NCI-H128 (cell line): ENCODE measurements around the gene SMPD3.

Experiments
- DNase-seq: peaks from one replicate; lab custom pipeline; 2025; ENCODE audit not compliant: unreplicated experiment; lab: John Stamatoyannopoulos, UW

SMPD3 gene

GRCh38 chr16:68383858-68384257, 64.5 kb downstream of the SMPD3 start:
- DNase-seq = no peak

GRCh38 chr16:68382296-68382718, 66.0 kb downstream of the SMPD3 start:
- no peak for DNase-seq

GRCh38 chr16:68381363-68381724, 67.0 kb downstream of the SMPD3 start:
- no peak for DNase-seq

GRCh38 chr16:68380676-68381362, 67.5 kb downstream of the SMPD3 start:
- no peak for DNase-seq

GRCh38 chr16:68380348-68380670, 68.0 kb downstream of the SMPD3 start:
- DNase-seq = no peak

- no peak for DNase-seq
Measured at GRCh38 chr16:68379472-68380347, 68.6 kb downstream of the SMPD3 start.

DNA sequence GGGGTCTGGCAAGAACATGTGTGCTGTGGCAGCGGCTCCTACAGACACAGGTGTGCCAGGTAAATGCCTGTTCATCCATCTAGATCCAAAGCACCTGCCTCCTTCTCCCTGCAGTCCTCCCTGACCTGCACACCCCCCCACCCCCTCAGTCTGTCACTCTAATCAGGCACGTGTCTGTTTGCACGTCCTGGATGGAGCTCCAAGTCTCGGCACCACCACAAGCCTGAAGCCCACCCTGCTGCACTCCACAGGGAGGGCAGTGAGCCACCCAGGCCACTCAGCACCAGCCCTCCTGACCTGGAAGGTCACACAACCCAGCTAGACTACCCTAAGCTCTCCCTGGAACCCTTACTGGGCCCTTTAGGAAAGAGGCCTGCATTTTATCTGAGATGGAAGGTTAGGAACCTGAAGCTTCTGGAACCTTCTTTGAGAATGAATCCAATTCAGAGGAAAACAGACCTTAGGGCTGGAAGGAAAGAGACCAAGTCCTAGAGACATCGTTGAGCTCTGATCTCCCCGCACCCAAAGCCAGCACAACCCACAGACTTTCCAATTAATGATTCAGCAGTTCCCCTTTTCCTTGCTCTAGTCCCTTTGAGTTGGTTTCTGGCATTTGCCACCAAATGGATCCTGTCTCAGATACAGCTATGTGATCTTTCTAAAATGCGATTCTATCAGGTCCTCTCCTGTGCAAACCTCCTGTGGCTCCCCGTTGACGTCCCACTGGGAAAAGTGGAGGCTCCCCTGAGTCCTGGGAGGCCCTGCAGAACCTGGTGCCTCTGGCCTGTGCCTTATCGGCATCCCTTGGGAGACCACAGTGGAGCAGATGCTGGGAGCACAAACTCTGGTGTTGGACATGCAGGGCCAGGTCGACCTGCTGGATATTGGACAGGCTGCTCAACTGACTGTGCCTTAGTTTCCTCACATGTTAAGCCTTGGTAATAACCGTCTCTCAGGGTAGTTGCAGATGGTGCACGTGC, 69.6 kb downstream of the SMPD3 start:
- DNase-seq = no peak

- no peak for DNase-seq
Measured at GRCh38 chr16:68377667-68378393, 70.5 kb downstream of the SMPD3 start.

GRCh38 chr16:68377221-68377620, 71.1 kb downstream of the SMPD3 start:
- DNase-seq = no peak

- DNase-seq = no peak
Measured at GRCh38 chr16:68376590-68376989, 71.7 kb downstream of the SMPD3 start.

- DNase-seq = no peak
Measured at GRCh38 chr16:68375801-68376536, 72.3 kb downstream of the SMPD3 start.

- no peak for DNase-seq
Measured at GRCh38 chr16:68374961-68375660, 73.2 kb downstream of the SMPD3 start.

- DNase-seq = no peak
Measured at GRCh38 chr16:68374246-68374805, 74.0 kb downstream of the SMPD3 start.

DNA sequence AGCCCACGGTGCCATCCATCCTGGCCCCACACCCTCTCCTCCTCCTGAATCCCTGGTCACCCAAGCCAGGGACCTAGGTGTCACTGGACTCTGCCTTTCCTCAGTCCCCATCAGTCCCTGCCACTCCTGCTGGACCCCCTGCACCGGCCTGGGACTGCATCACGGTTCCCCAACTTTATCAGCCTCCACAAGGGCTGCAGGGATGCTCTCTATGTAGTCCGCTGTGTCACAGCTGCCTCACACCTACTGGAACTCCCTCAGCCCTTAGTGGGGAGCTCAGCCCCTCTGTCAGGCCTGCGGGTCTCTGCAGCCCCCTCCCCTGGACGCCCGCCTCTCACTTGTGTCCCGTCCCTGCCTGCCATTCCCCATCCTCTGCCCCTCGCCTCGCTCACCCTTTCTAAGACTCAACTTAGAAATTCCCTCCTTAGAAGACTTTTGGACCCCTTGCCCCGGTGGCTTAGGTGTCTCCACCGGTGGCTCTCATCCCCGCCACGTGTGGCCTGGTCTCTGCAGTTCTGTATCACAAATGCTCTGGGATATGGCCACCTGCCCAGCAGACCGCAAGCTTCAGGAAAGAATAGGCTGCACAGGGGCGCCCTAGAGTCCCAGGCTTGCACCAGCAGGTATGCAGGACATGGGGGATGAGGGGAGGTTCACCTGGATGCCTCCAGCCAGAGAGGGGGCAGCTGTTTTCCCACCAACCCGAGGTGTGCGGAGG, 74.6 kb downstream of the SMPD3 start:
- no peak for DNase-seq

- DNase-seq = no peak
Measured at GRCh38 chr16:68372806-68373205, 75.5 kb downstream of the SMPD3 start.

DNA sequence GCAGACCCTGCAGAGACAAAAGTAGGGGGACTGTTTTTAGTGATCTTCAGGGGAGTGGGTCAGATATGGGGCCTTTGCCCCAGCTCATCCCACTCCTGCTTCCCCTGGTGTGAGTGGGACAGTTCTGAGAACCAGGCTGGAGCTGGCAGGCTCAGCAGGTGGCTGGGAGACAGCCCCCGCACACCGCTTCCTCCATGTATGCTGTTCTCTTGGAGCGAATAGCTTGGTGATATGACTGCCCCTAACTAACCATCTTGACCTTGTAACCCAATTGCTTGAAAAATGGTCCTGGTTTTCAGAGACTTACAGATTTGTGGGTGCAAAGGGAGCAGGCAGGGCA, 76.0 kb downstream of the SMPD3 start:
- DNase-seq = no peak

- DNase-seq = no peak
Measured at GRCh38 chr16:68371706-68372380, 76.5 kb downstream of the SMPD3 start.

DNA sequence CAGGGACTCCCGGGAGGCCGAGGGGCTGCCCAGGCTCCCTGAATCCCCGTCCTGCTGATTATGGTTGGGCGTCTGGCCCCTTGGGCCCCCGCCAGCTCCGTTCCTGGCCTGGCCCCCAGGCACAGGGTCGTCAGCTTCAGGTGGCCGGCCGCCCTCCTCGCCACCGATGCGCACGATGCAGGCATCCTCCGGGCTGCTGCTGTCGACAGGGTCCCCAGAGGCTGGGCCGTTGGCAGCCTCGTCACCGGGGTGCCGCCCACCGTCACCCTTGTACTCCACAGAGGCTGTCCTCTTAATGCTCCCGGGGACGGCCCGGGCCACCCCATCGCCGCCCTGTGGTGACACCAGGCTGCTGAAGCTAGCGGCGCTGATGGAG, 77.0 kb downstream of the SMPD3 start:
- no peak for DNase-seq
